ENCODE measurements around the gene PRKD2.

The PRKD2 gene

GRCh38 chr19:46717034-46717715 is at the start of gene PRKD2:
Gene PRKD2, minus strand, starts transcription at chr19:46717114. Its CDS starts 744 bp downstream, at chr19:46716370.
- peak; percentile 24 for DNase-seq (ENCODE audit: low read depth)

DNA sequence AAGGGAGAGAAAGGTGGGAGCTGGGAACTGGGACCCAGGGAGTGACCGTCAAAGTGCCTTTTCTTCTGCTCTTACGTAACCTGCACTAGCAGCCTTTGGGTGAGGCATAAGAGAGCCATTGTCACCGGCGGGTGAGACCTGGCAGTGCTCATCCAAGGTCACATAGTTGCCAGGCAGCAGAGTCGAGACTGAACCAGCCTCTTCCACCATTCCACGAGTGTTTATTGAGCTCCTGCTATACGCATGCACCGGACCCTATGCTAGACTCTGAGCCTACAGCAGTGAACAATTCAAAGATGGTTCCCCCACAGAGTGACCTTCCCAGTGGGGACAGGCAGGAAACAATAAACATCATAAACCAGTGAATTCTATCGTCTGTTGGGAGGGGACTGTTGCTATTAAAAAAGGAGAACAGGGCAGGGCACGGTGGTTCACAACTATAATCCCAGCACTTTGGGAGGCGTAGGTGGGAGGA is 47.9 kb upstream of the PRKD2 start:
- DNase-seq (ENCODE audit: low read depth): no peak

DNA sequence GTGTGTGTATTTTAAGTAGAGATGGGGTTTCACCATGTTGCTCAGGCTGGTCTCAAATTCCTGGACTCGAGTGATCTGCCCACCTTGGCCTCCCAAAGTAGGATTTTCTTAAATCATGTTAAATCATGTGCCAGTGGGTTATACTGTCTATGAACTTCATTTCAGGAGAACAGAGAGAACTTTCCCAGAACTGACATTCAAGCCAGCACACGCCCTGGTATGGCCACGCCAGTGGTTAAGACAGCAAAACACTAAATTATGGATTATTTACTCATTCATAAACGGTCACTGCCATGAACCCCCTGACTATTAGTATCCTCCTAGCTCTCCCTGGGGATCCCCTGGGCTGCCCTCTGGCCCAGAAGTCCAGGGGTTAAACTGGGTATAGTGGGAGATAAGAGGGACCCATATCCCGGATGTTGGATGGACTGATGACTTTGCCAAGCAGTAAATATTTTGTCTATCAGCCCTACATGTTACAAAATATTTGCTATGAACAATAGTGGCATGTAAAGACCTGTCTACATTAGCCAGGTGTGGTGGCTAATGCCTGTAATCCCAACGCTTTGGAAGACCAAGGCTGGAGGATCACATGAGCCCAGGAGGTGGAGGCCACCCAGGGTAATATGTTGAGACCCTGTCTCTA is 45.5 kb upstream of the PRKD2 start:
- no peak for DNase-seq (ENCODE audit: low read depth)

- peak; percentile 42 for DNase-seq (ENCODE audit: low read depth)
Observed at GRCh38 chr19:46761418-46761831, 44.5 kb upstream of the PRKD2 start.

- DNase-seq (ENCODE audit: low read depth): peak; percentile 37
Observed at GRCh38 chr19:46760897-46761296, 44.0 kb upstream of the PRKD2 start.

DNA sequence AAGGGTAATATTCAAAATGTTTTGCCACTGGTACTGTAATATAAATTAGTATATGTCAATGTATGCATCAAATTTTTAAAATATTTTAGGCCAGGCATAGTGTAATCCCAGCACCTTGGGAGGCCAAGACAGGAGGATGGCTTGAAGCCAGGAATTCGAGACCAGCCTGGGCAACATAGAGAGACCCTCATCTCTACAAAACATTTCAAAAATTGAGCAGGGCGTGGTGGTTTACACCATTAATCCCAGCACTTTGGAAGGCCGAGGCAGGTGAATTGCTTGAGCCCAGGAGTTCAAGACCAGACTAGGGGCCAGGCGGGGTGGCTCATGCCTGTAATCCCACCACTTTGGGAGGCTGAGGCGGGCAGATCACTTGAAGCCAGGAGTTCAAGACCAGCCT is 43.4 kb upstream of the PRKD2 start:
- no peak for DNase-seq (ENCODE audit: low read depth)

- DNase-seq (ENCODE audit: low read depth): peak; percentile 100
Observed at GRCh38 chr19:46759817-46760333, 43.0 kb upstream of the PRKD2 start.

GRCh38 chr19:46759206-46759605 is 42.3 kb upstream of the PRKD2 start:
- DNase-seq (ENCODE audit: low read depth): no peak

- no peak for DNase-seq (ENCODE audit: low read depth)
Observed at GRCh38 chr19:46756544-46756888, 39.6 kb upstream of the PRKD2 start.

DNA sequence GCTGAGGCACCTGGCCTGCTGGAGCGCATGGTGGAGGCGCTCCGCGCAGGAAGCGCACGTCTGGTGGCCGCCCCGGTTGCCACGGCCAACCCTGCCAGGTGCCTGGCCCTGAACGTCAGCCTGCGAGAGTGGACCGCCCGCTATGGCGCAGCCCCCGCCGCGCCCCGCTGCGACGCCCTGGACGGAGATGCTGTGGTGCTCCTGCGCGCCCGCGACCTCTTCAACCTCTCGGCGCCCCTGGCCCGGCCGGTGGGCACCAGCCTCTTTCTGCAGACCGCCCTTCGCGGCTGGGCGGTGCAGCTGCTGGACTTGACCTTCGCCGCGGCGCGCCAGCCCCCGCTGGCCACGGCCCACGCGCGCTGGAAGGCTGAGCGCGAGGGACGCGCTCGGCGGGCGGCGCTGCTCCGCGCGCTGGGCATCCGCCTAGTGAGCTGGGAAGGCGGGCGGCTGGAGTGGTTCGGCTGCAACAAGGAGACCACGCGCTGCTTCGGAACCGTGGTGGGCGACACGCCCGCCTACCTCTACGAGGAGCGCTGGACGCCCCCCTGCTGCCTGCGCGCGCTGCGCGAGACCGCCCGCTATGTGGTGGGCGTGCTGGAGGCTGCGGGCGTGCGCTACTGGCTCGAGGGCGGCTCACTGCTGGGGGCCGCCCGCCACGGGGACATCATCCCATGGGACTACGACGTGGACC is 39.1 kb upstream of the PRKD2 start:
- DNase-seq (ENCODE audit: low read depth): no peak

DNA sequence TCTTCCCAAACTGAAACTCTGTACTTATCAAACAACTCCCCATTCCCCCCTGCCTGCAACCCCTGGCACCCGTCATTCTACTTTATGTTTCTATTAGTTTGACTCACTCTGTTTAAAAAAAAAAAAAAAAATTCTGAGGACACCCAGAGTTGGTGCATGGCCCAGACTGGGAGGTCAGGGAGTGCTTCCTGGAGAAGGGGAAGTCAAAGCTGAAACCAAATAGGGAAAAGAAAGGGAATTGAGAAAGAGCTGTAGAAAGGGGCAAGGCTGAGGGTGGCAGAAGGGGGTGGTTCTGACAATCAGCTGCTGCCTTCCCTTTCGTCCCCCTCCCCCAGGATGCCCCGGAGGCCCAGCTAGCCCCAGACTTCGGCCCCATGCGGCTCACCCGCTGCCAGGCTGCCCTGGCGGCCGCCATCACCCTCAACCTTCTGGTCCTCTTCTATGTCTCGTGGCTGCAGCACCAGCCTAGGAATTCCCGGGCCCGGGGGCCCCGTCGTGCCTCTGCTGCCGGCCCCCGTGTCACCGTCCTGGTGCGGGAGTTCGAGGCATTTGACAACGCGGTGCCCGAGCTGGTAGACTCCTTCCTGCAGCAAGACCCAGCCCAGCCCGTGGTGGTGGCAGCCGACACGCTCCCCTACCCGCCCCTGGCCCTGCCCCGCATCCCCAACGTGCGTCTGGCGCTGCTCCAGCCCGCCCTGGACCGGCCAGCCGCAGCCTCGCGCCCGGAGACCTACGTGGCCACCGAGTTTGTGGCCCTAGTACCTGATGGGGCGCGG is 38.4 kb upstream of the PRKD2 start:
- DNase-seq (ENCODE audit: low read depth): no peak

DNA sequence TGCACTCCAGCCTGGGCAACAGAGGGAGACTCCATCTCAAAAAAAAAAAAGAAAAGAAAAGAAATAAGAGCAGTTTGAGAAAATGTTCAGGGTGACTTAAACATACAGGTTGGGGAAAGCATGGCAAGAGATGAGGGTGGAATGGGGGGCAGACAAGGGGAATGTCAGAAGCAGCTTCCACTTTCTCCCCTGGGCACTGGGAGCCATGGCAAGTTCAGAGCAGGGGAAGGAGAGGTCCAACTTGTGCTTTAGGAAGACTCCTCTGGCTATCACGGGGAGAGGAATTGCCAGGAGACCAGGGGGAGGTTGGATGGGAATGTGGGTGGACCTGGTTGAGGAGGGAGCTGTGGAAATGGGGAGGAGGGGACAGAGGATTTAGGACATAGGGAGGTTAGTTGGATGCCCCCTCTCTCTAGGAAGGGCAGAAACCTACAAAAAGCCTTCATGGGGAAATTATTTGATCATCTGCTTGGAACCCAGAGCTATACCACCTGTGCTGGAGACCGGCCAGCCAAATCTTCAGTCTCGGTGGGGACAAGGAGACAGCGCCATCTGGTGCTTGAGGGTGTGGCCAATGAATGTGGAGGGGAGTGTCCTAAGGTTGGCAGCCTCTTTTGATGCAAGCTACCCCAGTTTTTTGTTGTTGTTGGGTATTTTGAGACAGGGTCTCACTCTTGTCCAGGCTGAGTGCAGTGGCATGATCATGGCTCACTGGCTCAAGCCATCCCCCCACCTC is 36.7 kb upstream of the PRKD2 start:
- no peak for DNase-seq (ENCODE audit: low read depth)

GRCh38 chr19:46748325-46749109 is 31.6 kb upstream of the PRKD2 start:
- DNase-seq (ENCODE audit: low read depth): no peak

DNA sequence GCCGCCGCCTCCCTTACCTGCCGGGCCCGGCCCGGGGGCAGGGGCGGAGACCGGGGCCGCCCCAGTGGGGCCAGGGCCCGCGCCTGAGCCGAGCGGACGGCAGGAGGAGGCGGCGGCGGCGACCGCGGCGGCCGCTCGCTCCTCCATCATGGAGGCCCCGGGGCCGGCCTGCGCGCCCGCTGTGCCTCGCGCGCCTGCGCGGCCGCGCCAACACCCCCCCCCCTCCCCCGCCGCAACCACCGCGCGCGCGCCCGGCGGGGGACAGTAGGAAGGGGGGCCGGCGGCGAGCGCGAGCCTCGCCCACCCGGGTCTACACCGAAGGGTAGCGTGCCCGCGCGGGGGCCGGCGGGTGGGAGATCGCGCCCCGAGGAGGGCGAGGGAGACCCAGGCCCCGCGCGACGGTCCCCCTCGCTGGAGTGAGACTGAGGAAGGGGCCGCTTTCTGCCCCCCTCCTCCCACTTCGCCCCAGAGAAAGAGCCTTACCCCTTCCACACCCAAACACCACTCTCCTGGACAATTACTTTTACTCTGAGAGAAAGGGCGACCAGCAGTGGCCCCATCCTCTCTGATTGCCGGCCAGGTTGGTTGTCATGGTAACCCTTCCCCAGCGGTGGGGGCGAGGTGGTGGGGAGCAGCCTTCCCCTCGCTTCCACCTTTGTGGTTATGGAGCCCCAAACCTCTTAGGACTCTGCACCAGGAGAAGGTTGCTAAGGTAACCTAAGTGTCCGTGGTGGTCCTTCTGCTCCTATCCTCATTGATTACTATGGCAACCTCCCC is 29.6 kb upstream of the PRKD2 start, which contains the start of gene STRN4:
TSS of gene STRN4 (minus strand) at position 170 of the 777 bp plus-strand sequence. CDS start at position 150, 20 bp downstream.
- DNase-seq (ENCODE audit: low read depth): no peak

GRCh38 chr19:46745521-46746280 is 28.8 kb upstream of the PRKD2 start, which contains the start of gene FKRP:
Gene FKRP, plus strand, starts transcription at chr19:46746057. Its CDS starts 9,394 bp downstream, at chr19:46755451.
- no peak for DNase-seq (ENCODE audit: low read depth)

GRCh38 chr19:46745030-46745429 is 28.1 kb upstream of the PRKD2 start:
- DNase-seq (ENCODE audit: low read depth): no peak

- DNase-seq (ENCODE audit: low read depth): no peak
Observed at GRCh38 chr19:46744005-46744691, 27.2 kb upstream of the PRKD2 start.

GRCh38 chr19:46742926-46743480 is 26.1 kb upstream of the PRKD2 start:
- DNase-seq (ENCODE audit: low read depth): no peak

Measured in GM04503 (cell line).